ENCODE measurements around the gene DDN.

Gene DDN

GRCh38 chr12:49031573-49032161 is 32.5 kb upstream of the DDN start:
- DNase-seq, result no peak

GRCh38 chr12:49030714-49031572 is 31.8 kb upstream of the DDN start:
- DNase-seq, result no peak

- no peak for DNase-seq
These were observed 30.9 kb upstream of the DDN start for GRCh38 chr12:49030119-49030518.

- no peak for DNase-seq
These were observed 29.6 kb upstream of the DDN start for GRCh38 chr12:49028666-49029275.

- DNase-seq, result no peak
These were observed 28.8 kb upstream of the DDN start for GRCh38 chr12:49027846-49028555.

GRCh38 chr12:49026678-49027480 is 27.7 kb upstream of the DDN start:
- no peak for DNase-seq

- no peak for DNase-seq
These were observed 26.9 kb upstream of the DDN start for GRCh38 chr12:49026101-49026500.

- no peak for DNase-seq
These were observed 26.3 kb upstream of the DDN start for GRCh38 chr12:49025463-49025862.

- DNase-seq, result no peak
These were observed 25.4 kb upstream of the DDN start for GRCh38 chr12:49024543-49024942.

GRCh38 chr12:49023812-49024211 is 24.6 kb upstream of the DDN start:
- no peak for DNase-seq

- DNase-seq, result no peak
These were observed 23.5 kb upstream of the DDN start for GRCh38 chr12:49022558-49023178.

GRCh38 chr12:49021292-49021915 is 22.2 kb upstream of the DDN start:
- no peak for DNase-seq

GRCh38 chr12:49020441-49020840 is 21.3 kb upstream of the DDN start:
- DNase-seq, result no peak

- DNase-seq, result peak; percentile 58
These were observed 20.5 kb upstream of the DDN start for GRCh38 chr12:49019443-49020324.

- peak; percentile 20 for DNase-seq
These were observed 19.9 kb upstream of the DDN start for GRCh38 chr12:49019120-49019430.

- peak; percentile 98 for DNase-seq
These were observed 19.3 kb upstream of the DDN start, which contains the start of gene PRKAG1 for GRCh38 chr12:49018261-49019119. PRKAG1 (minus strand) TSS chr12:49018776; CDS start chr12:49018740, 36 bp downstream.

- DNase-seq, result peak; percentile 53
These were observed 18.7 kb upstream of the DDN start for GRCh38 chr12:49017891-49018260.

- no peak for DNase-seq
These were observed 16.0 kb upstream of the DDN start for GRCh38 chr12:49015196-49015595.

- DNase-seq, result peak; percentile 44
These were observed 15.4 kb upstream of the DDN start for GRCh38 chr12:49014547-49014946.

Measured in fibroblast of skin of scalp (primary cell).